C4-2B (cell line): ENCODE data around the gene EFNA2.
A peak's percentile ranks its signal among the peaks of the same experiment; 100 is the strongest.

Source experiments
- H3K27ac ChIP-seq: fragments of 450-650 bp; 2 replicates; pipeline ENCODE4 v1.5.1; 2017
- ZFX ChIP-seq: fragments of 450-650 bp; IDR thresholded peaks from 2 replicates; pipeline ENCODE4 v1.6.1; 2017
- TF ChIP-seq, protein P1 (sequence below): fragments of 450-650 bp; conservative IDR thresholded peaks from 2 replicates; pipeline ENCODE4 v1.5.1; 2017; ENCODE audit warnings: mild to moderate bottlenecking

Gene EFNA2

DNA sequence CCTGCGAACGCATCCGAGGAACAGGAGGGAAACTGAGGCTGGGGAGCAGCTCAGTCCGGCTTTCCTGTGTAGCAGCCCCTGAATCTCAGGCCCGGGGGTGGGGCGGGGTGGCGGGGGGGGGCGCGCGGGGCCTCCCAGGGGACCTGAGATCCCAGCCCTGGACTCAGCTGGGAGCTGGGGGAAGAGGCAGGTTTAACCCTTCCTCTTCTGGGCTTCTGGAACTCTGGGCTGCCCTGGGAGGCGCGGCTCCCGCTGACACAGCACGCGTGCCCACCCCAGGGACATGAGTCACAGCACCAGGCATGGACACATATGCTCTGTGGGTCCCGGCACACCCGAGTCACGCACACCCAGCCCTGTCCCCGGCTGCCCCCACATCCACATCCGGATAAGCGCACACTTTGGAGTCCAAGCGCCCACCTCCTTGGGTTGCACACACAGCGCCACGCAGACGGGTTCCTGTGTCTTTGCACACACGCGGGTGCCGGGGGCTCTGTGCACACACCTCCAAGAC, 20.0 kb upstream of the EFNA2 start:
- peak overlapping the region; percentile 94 for H3K27ac ChIP-seq
- TF ChIP-seq, protein P1, sequence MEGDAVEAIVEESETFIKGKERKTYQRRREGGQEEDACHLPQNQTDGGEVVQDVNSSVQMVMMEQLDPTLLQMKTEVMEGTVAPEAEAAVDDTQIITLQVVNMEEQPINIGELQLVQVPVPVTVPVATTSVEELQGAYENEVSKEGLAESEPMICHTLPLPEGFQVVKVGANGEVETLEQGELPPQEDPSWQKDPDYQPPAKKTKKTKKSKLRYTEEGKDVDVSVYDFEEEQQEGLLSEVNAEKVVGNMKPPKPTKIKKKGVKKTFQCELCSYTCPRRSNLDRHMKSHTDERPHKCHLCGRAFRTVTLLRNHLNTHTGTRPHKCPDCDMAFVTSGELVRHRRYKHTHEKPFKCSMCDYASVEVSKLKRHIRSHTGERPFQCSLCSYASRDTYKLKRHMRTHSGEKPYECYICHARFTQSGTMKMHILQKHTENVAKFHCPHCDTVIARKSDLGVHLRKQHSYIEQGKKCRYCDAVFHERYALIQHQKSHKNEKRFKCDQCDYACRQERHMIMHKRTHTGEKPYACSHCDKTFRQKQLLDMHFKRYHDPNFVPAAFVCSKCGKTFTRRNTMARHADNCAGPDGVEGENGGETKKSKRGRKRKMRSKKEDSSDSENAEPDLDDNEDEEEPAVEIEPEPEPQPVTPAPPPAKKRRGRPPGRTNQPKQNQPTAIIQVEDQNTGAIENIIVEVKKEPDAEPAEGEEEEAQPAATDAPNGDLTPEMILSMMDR, result no peak
- no peak for TF ChIP-seq ZFX

DNA sequence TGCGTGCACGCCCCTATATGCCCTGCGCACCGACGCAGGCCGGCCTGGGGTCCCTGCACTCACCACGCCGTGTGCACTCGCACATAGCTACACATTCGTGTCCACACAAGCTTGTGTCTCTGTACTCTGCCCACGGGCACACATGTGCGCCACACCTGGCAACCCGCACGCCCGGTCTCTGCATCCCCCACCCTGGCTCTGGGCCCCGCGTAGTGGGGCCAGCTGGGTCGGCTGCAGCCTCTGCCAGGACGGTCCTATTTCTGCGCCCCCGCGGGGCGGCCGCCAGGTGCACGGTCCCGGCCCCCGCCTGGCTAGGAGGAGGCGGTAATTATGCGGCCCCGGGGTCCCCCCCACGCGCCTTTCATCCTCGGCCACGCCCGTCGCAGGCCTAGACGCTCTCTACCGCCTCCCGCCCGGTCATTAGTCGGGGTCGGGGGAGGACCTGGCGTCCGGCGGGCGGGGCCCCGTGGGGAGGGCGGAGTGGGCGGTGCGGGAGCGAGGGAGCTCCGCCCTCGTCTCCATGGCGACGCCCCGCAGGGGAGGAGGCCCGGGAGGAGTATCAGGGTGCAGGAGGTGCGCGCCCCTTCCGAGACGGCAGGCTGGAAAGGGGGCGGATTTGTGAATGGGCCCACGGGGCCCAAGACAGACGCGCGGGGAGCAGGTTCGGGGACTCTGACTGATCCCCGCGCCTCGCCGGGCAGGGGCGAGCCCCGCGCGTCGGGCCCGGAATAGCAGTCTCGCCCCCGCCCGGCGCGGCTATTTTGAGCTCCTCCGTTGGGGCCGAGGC, 19.4 kb upstream of the EFNA2 start:
- H3K27ac ChIP-seq, result peak overlapping the region; percentile 94
- no peak for TF ChIP-seq ZFX
- TF ChIP-seq, protein P1, result no peak

DNA sequence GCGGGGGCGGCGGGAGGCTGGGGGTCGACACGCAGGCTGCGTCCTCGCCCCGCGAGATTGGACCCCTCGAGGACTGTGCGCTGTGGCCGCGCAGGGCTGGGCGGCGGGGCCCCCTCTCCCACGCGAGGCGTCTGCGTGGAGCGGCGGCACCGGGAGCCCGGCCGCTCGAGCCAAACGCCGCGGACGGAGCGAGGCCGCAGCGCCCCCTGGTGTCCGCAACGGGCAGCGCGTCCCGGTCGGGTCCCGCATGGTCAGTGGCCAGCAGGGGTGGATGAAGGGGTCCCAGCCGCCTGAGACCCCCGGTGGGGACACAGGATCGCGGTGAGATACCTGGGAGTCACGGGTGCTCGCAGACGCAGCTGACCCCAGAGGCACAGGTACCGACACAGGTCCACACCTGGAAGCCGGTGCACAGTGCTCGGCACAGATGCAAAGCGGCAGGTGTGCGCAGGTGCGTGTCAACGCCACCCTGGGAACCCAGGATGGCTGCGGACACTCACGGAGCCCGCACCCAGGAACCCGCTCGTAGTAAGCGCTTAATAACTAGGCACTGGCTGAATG, 18.7 kb upstream of the EFNA2 start:
- no peak for TF ChIP-seq ZFX
- TF ChIP-seq, protein P1, result peak; percentile 98
- H3K27ac ChIP-seq, result peak overlapping the region; percentile 94

DNA sequence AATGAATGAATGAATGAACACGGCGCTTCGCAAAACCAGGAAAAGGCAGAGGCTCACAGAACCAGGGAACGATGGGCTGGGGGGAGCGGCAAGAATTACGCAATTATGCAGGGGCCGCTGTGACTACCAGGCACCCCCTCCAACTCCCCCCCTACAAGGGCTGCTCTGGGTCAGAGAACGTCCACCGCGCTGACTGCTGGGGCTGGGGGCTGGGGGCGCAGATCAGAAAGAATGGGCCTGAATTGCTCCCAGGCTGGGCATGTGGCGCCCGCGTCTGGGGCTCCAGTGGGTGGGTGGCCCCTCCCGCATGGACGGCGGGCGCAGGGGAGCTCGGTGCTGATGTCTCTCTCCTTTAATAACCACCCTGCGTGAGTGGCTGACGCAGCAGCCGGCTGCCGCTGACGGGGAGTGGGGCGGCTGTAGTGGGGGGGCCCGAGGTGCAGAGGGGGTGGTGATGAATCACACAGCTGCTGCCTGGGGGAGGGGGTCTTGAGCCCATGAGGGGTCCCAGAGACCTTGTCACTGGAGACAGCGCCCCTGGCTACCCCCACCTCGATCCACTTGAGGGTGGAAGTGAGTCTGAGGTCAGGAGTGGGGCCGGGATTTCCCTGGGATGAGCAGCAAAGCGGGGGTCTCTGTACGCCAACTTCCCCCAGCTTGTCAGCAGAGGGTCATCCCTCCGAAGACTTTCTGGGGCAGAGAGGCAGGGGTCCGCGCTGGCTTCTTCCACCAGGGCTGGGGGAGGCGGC, 18.0 kb upstream of the EFNA2 start:
- peak overlapping the region; percentile 94 for H3K27ac ChIP-seq
- TF ChIP-seq, protein P1, result no peak
- no peak for TF ChIP-seq ZFX

DNA sequence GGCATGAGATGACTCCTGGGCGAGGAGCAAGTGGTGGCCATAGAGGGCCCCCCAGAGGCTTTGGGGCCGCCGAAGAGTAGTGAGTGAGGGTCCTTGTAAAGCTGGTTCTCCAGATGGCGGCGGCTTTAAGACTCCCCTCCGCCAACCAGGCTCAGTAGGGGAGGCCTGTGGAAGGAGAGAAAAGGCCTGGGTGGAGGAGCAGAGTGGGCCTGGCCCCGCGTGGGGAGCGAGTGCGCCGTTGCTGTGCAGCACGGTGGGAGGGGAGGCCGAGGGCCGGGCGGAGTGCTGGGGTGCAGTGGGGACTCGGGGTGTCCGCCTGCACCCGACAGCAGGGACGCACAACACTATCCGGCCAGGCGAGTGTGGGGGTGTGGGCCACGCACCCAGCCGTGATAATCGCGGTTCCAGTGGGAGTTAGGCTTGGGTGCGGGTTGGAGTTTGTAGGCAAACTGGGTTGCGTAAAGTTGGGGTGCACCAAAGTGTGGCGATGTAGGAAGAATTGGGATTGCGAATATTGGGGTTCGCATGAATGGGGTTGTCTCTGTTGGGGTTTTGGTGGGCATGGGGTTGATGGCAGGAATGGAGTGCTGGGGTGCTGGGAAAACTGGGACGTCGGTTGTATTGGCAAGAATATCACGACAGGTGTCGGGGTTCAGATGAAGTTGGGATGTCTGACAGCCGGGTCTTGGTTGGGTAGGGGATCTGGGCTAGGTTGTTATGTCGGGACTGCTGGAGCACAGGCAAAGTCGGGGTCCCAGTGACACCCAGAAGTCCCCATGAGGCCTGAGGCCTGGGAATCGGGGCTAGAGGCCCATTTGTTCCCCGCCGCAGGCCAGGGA, 17.2 kb upstream of the EFNA2 start:
- peak overlapping the region; percentile 94 for H3K27ac ChIP-seq
- TF ChIP-seq ZFX, result no peak
- TF ChIP-seq, protein P1, result no peak

DNA sequence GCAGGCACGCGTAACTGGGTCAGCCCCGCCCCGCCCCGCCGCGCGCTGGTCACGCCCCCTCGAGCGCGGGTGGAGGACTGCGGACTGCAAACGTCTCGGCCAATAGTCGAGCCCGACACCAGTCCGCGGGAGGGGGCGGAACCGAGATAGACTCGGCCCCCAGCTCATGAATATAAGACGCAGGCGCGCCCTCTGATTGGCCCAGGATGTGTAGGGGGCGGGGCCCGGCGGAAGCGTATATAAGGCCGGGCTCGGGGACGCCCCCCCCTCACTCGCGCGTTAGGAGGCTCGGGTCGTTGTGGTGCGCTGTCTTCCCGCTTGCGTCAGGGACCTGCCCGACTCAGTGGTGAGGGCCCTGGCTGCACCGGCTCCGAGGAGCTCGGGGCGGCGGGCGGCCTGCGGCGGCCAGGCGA, 16.6 kb upstream of the EFNA2 start, which contains the start of gene CIRBP:
Gene CIRBP, plus strand, starts transcription at position 268 of the 413 bp plus-strand sequence. CDS start 1,602 bp downstream, outside the sequence.
- TF ChIP-seq, protein P1, result no peak
- no peak for TF ChIP-seq ZFX
- peak within 1 kb of the TSS; percentile 94 for H3K27ac ChIP-seq
